SK-N-SH (cell line): ENCODE results near the gene WNK4. TPM values are rescaled to one million over a fixed set of nuclear protein-coding genes. Genes with fewer than 3 reads are reported as not detected.

Experiments used
- CTCF ChIA-PET: fragments of 300-600, 350-600 bp; formaldehyde crosslinking; extraction: SDS; loops from one replicate; lab custom pipeline; 2021; lab: Yijun Ruan, JAX
- POLR2A ChIA-PET: fragments of 350-600 bp; sonication (Branson Sonifier 250); formaldehyde crosslinking; extraction: SDS; loops from one replicate; lab custom pipeline; 2020; ENCODE audit warnings: antibody characterized with exemption, inconsistent platforms; lab: Yijun Ruan, JAX
- DNase-seq: peaks from one replicate; pipeline ENCODE4 v3.0.0; 2012
- H2AFZ ChIP-seq: fragments of 200-600 bp; sonication (generic); 2 replicates; pipeline ENCODE4 v1.8.1; 2016; ENCODE audit warnings: antibody characterized with exemption, mild to moderate bottlenecking, low read depth
- H3F3A ChIP-seq: fragments of 200-600 bp; sonication (generic); replicated peaks from 2 replicates; pipeline ENCODE3; 2016; ENCODE audit warnings: antibody characterized with exemption, mild to moderate bottlenecking; ENCODE audit not compliant: insufficient read depth
- H3K27ac ChIP-seq, 2 experiments: fragments of 200-500 bp in 1 of 2; fragments of 200-600 bp in 1 of 2; sonication (Bioruptor generic) in 1 of 2; sonication (generic), shearing (Covaris generic) in 1 of 2; 2 replicates each; pipeline versions ENCODE4 v1.5.1 to v1.6.1; 2014 to 2016; ENCODE audit warnings: low read depth in 2 of 2, inconsistent platforms in 1 of 2, low read length in 1 of 2, mild to moderate bottlenecking in 1 of 2, mixed read lengths in 1 of 2
- H3K27me3 ChIP-seq: fragments of 200-600 bp; sonication (generic), shearing (Covaris generic); 2 replicates; pipeline ENCODE4 v1.6.1; 2016; ENCODE audit warnings: mixed run types; ENCODE audit not compliant: insufficient read depth
- H3K36me3 ChIP-seq, 2 experiments: fragments of 200-500 bp in 1 of 2; fragments of 200-600 bp in 1 of 2; sonication (Bioruptor generic) in 1 of 2; sonication (generic) in 1 of 2; replicated peaks in 1 of 2; 2 replicates each; pipeline versions ENCODE3 to v1.5.1; 2014 to 2016; ENCODE audit warnings: low read length in 1 of 2, mild to moderate bottlenecking in 1 of 2; ENCODE audit not compliant: insufficient read depth in 2 of 2, control insufficient read depth in 1 of 2
- H3K4me1 ChIP-seq, 2 experiments: fragments of 200-500 bp in 1 of 2; fragments of 200-600 bp in 1 of 2; sonication (Bioruptor generic) in 1 of 2; sonication (generic), shearing (Covaris generic) in 1 of 2; 2 replicates each; pipeline versions ENCODE4 v1.5.1 to v1.6.1; 2014 to 2016; ENCODE audit warnings: low read depth in 1 of 2, low read length in 1 of 2, mixed run types in 1 of 2; ENCODE audit not compliant: insufficient read depth in 2 of 2, control insufficient read depth in 1 of 2
- H3K4me2 ChIP-seq: fragments of 200-600 bp; sonication (generic), shearing (Covaris generic); 2 replicates; pipeline ENCODE4 v1.6.1; 2017; ENCODE audit warnings: mixed run types
- H3K4me3 ChIP-seq, 2 experiments: fragments of 200-500 bp in 1 of 2; fragments of 200-600 bp in 1 of 2; sonication (Bioruptor generic) in 1 of 2; sonication (generic), shearing (Covaris generic) in 1 of 2; 2 replicates each; pipeline versions ENCODE4 v1.5.1 to v1.8.1; 2014 to 2016; ENCODE audit warnings: low read depth in 2 of 2, inconsistent platforms in 1 of 2, low read length in 1 of 2, mild to moderate bottlenecking in 1 of 2, mixed read lengths in 1 of 2, moderate library complexity in 1 of 2
- H3K79me2 ChIP-seq: fragments of 200-600 bp; sonication (generic); 2 replicates; pipeline ENCODE4 v1.8.1; 2017; ENCODE audit warnings: mild to moderate bottlenecking; ENCODE audit not compliant: insufficient read depth
- H3K9ac ChIP-seq: fragments of 200-600 bp; sonication (generic); 2 replicates; pipeline ENCODE4 v1.6.1; 2017; ENCODE audit warnings: mixed run types
- H3K9me2 ChIP-seq: fragments of 200-600 bp; sonication (generic); 2 replicates; pipeline ENCODE4 v1.6.1; 2017; ENCODE audit warnings: mixed run types
- H3K9me3 ChIP-seq: fragments of 200-600 bp; sonication (generic); 2 replicates; pipeline ENCODE4 v1.6.1; 2017; ENCODE audit warnings: mixed run types, mild to moderate bottlenecking, moderate library complexity
- H4K20me1 ChIP-seq: fragments of 200-600 bp; sonication (generic); 2 replicates; pipeline ENCODE4 v1.6.1; 2017; ENCODE audit warnings: mild to moderate bottlenecking, mixed run types; ENCODE audit not compliant: insufficient read depth
- EP300 ChIP-seq, 2 experiments: IDR thresholded peaks; 2 replicates each; pipeline versions ENCODE4 v1.4.0 to v1.6.1; 2012; ENCODE audit warnings: borderline replicate concordance in 1 of 2, low read depth in 1 of 2, low read length in 1 of 2
- FOSL2 ChIP-seq: IDR thresholded peaks from 2 replicates; pipeline ENCODE4 v1.4.0; 2012; ENCODE audit warnings: low read depth, mild to moderate bottlenecking, moderate library complexity, borderline replicate concordance
- FOXJ3 ChIP-seq: sonication (generic); formaldehyde crosslinking; IDR thresholded peaks from 2 replicates; pipeline ENCODE4 v1.5.1; 2020; ENCODE audit warnings: mild to moderate bottlenecking, missing genetic modification reagents
- GABPA ChIP-seq: IDR thresholded peaks from 2 replicates; pipeline ENCODE4 v1.4.0; 2012; ENCODE audit warnings: low read depth, mild to moderate bottlenecking
- GATA2 ChIP-seq: sonication (generic); formaldehyde crosslinking; IDR thresholded peaks from 2 replicates; pipeline ENCODE4 v1.5.0; 2020; ENCODE audit warnings: mild to moderate bottlenecking, missing genetic modification reagents
- JUND ChIP-seq: IDR thresholded peaks from 2 replicates; pipeline ENCODE4 v1.4.0; 2012
- MEF2A ChIP-seq: IDR thresholded peaks from 2 replicates; pipeline ENCODE4 v1.4.0; 2012; ENCODE audit warnings: low read depth, borderline replicate concordance
- NFIC ChIP-seq: IDR thresholded peaks from 2 replicates; pipeline ENCODE4 v1.4.0; 2012; ENCODE audit warnings: borderline replicate concordance
- NRF1 ChIP-seq: IDR thresholded peaks from 2 replicates; pipeline ENCODE4 v1.6.1; 2012; ENCODE audit warnings: low read depth, mild to moderate bottlenecking, low read length
- RAD21 ChIP-seq: IDR thresholded peaks from 2 replicates; pipeline ENCODE4 v1.6.1; 2012; ENCODE audit warnings: mild to moderate bottlenecking, low read length
- TCF12 ChIP-seq: IDR thresholded peaks from 2 replicates; pipeline ENCODE4 v1.4.0; 2012
- TEAD4 ChIP-seq: IDR thresholded peaks from 2 replicates; pipeline ENCODE4 v1.4.0; 2012; ENCODE audit warnings: mild to moderate bottlenecking, borderline replicate concordance; ENCODE audit not compliant: insufficient read depth
- YY1 ChIP-seq: IDR thresholded peaks from 2 replicates; pipeline ENCODE4 v1.4.0; 2012; ENCODE audit warnings: low read depth, mild to moderate bottlenecking
- WGBS: methylation state at CpG from one replicate; pipeline ENCODE4 v1.1.6; 2017; ENCODE audit warnings: low lambda C conversion rate; 5-methylcytosine and 5-hydroxymethylcytosine counted together
- polyA plus RNA-seq, 3 experiments: library from polyadenylated mRNA; depleted of rRNA; stranded (reverse); fragments of >200 nt; gene quantifications; 2 replicates each; pipeline ENCODE4 v1.2.3, GENCODE V29; 2012
- TF ChIP-seq, protein P1 (sequence below): IDR thresholded peaks from 2 replicates; pipeline ENCODE4 v1.4.0; 2012; ENCODE audit warnings: low read depth, borderline replicate concordance
- TF ChIP-seq, protein P2 (sequence below): IDR thresholded peaks from 2 replicates; pipeline ENCODE4 v1.4.0; 2012; ENCODE audit warnings: low read depth
- TF ChIP-seq, protein P3 (sequence below): fragments of 200-600 bp; sonication (generic); IDR thresholded peaks from 2 replicates; pipeline ENCODE4 v1.6.1; 2017; ENCODE audit warnings: antibody characterized with exemption, mild to moderate bottlenecking, moderate library complexity
- TF ChIP-seq, protein P4 (sequence below): fragments of 150-350 bp; IDR thresholded peaks from 2 replicates; pipeline ENCODE4 v1.6.1; 2017; ENCODE audit warnings: antibody characterized with exemption, low read length, low read depth, borderline replicate concordance
- TF ChIP-seq, protein P5 (sequence below): IDR thresholded peaks from 2 replicates; pipeline ENCODE4; 2012

WNK4 gene
- polyA plus RNA-seq, 1 of the 3 experiments (the other 2 are of a cell fraction), result 12.5 TPM

DNA sequence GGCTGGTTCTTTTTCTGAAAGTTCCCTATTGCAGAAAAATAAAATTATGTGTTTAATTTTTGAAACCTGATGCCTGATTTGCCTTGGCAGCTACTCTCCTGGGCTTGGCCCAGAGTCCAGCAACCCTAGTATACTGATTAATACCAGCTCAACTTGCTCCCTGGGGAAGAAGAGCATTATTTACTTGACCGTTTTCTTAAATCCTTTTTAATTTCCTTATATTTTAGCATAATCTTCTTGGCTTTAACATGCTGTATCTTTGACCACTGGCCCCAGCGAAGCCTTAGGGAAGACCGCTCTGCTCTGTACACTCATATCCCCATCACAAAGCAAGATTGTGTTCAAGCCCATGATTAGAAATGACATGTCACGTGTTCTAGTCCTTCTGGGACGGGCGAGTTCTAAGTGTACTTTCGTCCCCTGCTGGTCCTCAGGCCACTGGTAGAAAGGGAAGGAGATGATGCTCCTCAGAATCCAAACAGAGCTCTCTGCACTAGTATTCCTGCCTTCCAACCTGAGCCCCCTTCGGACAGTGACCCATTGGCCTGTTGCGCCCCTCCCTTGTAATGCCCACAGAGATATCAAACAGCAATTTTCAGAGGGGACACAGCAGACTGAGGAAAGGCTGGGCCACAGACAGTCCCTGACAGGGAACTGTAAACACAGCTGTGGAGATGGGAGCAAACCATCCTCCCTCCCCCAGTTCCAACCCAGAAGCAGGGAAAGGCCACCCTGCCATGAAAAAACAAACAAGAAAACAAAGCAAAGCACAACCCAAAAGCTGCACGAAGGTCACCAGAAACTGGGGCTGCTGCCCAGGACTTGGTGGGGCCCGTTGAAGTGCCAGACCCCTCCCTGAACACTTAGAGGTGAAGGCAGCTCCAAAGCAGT lies 31.3 kb upstream of the WNK4 start:
- H3K79me2 ChIP-seq, result peaks cover 3% of the 10 kb centered on the region; the same call in 1 of the 2 replicates
- POLR2A ChIA-PET, result interaction anchor here (1.1 kb wide), 1 partner anchor 11 kb away, joined by 4 read pairs; the partner anchor contains the start of gene RAMP2
- peaks cover 8% of the 10 kb centered on the region; the same call in 1 of the 2 replicates for H3K27me3 ChIP-seq
- H3K4me2 ChIP-seq, result no peak overlapping the region
- H3K4me3 ChIP-seq, result no peak overlapping the region
- H3K9me2 ChIP-seq, result no peaks in the 10 kb centered on the region
- H3K4me1 ChIP-seq, result peaks cover 0 to 4% of the 10 kb centered on the region in 2 experiments; a peak in 1 of 4 replicates
- no peaks in the 10 kb centered on the region for H3K9me3 ChIP-seq
- H3K36me3 ChIP-seq, result no peaks in the 10 kb centered on the region
- no peak overlapping the region for H3K9ac ChIP-seq
- H2AFZ ChIP-seq, result no peak overlapping the region
- CTCF ChIA-PET, result interaction anchor here (1.9 to 4.8 kb wide), 2 partner anchors 14 to 171 kb away, joined by 7 to 37 read pairs; partner anchors contain the start of gene PSMC3IP
- TF ChIP-seq YY1 (no peak), EP300 (IDR thresholded peaks at IDR 0.05; ENCODE audit: borderline replicate concordance in 1 of 2, low read depth in 1 of 2, low read length in 1 of 2) (no peak), NFIC (no peak), FOXJ3 (no peak), GABPA (no peak), MEF2A (no peak), JUND (no peak), GATA2 (CRISPR knock-in tag) (no peak), NRF1 (no peak), FOSL2 (no peak), RAD21 (no peak), TEAD4 (no peak), TCF12 (no peak)
- TF ChIP-seq, protein P1, sequence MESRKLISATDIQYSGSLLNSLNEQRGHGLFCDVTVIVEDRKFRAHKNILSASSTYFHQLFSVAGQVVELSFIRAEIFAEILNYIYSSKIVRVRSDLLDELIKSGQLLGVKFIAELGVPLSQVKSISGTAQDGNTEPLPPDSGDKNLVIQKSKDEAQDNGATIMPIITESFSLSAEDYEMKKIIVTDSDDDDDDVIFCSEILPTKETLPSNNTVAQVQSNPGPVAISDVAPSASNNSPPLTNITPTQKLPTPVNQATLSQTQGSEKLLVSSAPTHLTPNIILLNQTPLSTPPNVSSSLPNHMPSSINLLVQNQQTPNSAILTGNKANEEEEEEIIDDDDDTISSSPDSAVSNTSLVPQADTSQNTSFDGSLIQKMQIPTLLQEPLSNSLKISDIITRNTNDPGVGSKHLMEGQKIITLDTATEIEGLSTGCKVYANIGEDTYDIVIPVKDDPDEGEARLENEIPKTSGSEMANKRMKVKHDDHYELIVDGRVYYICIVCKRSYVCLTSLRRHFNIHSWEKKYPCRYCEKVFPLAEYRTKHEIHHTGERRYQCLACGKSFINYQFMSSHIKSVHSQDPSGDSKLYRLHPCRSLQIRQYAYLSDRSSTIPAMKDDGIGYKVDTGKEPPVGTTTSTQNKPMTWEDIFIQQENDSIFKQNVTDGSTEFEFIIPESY, result no peak
- TF ChIP-seq, protein P2, sequence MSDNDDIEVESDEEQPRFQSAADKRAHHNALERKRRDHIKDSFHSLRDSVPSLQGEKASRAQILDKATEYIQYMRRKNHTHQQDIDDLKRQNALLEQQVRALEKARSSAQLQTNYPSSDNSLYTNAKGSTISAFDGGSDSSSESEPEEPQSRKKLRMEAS, result no peak
- TF ChIP-seq, protein P3, sequence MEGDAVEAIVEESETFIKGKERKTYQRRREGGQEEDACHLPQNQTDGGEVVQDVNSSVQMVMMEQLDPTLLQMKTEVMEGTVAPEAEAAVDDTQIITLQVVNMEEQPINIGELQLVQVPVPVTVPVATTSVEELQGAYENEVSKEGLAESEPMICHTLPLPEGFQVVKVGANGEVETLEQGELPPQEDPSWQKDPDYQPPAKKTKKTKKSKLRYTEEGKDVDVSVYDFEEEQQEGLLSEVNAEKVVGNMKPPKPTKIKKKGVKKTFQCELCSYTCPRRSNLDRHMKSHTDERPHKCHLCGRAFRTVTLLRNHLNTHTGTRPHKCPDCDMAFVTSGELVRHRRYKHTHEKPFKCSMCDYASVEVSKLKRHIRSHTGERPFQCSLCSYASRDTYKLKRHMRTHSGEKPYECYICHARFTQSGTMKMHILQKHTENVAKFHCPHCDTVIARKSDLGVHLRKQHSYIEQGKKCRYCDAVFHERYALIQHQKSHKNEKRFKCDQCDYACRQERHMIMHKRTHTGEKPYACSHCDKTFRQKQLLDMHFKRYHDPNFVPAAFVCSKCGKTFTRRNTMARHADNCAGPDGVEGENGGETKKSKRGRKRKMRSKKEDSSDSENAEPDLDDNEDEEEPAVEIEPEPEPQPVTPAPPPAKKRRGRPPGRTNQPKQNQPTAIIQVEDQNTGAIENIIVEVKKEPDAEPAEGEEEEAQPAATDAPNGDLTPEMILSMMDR, result no peak
- TF ChIP-seq, protein P4, sequence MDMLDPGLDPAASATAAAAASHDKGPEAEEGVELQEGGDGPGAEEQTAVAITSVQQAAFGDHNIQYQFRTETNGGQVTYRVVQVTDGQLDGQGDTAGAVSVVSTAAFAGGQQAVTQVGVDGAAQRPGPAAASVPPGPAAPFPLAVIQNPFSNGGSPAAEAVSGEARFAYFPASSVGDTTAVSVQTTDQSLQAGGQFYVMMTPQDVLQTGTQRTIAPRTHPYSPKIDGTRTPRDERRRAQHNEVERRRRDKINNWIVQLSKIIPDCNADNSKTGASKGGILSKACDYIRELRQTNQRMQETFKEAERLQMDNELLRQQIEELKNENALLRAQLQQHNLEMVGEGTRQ, result no peak
- TF ChIP-seq, protein P5, sequence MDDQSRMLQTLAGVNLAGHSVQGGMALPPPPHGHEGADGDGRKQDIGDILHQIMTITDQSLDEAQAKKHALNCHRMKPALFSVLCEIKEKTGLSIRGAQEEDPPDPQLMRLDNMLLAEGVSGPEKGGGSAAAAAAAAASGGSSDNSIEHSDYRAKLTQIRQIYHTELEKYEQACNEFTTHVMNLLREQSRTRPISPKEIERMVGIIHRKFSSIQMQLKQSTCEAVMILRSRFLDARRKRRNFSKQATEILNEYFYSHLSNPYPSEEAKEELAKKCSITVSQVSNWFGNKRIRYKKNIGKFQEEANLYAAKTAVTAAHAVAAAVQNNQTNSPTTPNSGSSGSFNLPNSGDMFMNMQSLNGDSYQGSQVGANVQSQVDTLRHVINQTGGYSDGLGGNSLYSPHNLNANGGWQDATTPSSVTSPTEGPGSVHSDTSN, result no peak
- 79% methylated on average over 11 of the region's 11 CpGs for WGBS
- no peak for DNase-seq
- no peaks in the 10 kb centered on the region for H4K20me1 ChIP-seq
- H3F3A ChIP-seq, result peaks cover 3% of the 10 kb centered on the region
- no peak overlapping the region for H3K27ac ChIP-seq
